Measurements from ENCODE around the gene ADA. TPM values are rescaled to one million over a fixed set of nuclear protein-coding genes. Genes with fewer than 3 reads are reported as not detected.
A peak's percentile ranks its signal among the peaks of the same experiment; 100 is the strongest.

The ADA gene
- total RNA-seq, 1 donor from 2014 or later, result 11.4 TPM

GRCh38 chr20:44633187-44633810 lies 18.2 kb downstream of the ADA start:
- no peaks in the 10 kb centered on the region for H3K9me3 Mint-ChIP-seq (ENCODE audit: low read depth)
- TF ChIP-seq CTCF (IDR thresholded peaks at IDR 0.05), result no peak
- DNase-seq (ENCODE audit: low spot score), result no peak
- H3K27me3 Mint-ChIP-seq (ENCODE audit: low read depth), result no peaks in the 10 kb centered on the region
- H3K4me3 Mint-ChIP-seq (ENCODE audit: unreplicated experiment), result no peak overlapping the region
- H3K36me3 Mint-ChIP-seq (ENCODE audit: low read depth), result peaks cover 2% of the 10 kb centered on the region
- peak overlapping the region; percentile 29 for H3K27ac Mint-ChIP-seq (ENCODE audit: unreplicated experiment)
- H3K4me1 Mint-ChIP-seq (ENCODE audit: low read depth), result no peaks in the 10 kb centered on the region

DNA sequence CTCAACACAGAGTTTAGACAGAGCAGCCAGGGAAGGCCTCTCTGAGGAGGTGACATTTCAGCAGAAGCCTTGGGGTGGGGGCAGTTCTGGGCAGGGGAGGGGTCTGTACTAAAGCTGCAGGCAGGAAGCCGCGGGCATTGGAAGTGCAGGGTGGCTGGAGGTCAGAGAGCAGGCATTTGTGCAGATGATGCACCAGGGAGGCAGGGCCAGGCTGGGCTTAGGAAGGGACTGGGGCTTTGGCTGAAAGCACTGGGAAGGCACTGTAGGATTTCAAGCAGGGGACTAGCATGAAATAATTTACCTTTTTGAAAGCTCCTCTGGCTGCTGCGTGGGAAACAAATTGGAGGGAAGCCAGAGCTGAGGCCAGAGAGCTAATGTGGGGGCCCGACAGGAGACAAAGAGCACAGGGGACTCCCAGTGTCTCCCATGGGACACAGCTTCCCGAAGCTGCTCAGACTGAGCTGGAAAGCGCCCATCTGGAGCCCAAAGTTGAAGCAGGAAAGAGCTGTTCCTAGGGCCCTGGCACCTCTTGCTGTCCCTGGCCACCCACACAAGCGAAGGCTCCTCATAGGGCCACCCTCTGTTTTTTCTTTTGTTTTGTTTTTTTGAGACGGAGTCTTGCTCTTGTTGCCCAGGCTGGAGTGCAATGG lies 19.3 kb downstream of the ADA start:
- Mint-ChIP-seq H3K27ac (ENCODE audit: unreplicated experiment) (no peak overlapping the region), H3K9me3 (ENCODE audit: low read depth) (no peaks in the 10 kb centered on the region), H3K4me3 (ENCODE audit: unreplicated experiment) (no peak overlapping the region), H3K27me3 (ENCODE audit: low read depth) (no peaks in the 10 kb centered on the region), H3K4me1 (ENCODE audit: low read depth) (no peaks in the 10 kb centered on the region), H3K36me3 (ENCODE audit: low read depth) (peaks cover 3% of the 10 kb centered on the region)
- TF ChIP-seq CTCF (IDR thresholded peaks at IDR 0.05), result no peak
- DNase-seq (ENCODE audit: low spot score), result no peak

DNA sequence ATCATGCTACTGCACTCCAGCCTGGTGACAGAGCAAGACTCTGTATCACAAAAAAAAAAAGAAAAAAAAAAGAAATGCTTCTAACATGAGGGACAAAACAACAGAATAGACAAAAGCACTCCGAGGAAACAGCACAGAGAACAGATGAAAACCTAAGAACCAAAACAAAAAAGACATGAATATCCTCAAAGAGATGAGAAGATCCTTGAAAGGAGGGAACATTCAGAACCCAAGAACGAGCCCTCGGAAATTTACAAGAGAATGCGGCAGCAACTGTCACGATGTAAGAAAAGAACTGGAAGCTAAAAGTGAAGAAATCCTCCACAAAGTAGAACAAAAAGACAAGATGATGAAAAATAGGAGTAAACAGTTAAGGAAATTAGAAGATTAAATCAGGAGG lies 21.2 kb downstream of the ADA start:
- no peaks in the 10 kb centered on the region for H3K4me1 Mint-ChIP-seq (ENCODE audit: low read depth)
- peaks cover 5% of the 10 kb centered on the region for H3K36me3 Mint-ChIP-seq (ENCODE audit: low read depth)
- no peak for DNase-seq (ENCODE audit: low spot score)
- TF ChIP-seq CTCF (IDR thresholded peaks at IDR 0.05), result no peak
- H3K4me3 Mint-ChIP-seq (ENCODE audit: unreplicated experiment), result no peak overlapping the region
- no peaks in the 10 kb centered on the region for H3K9me3 Mint-ChIP-seq (ENCODE audit: low read depth)
- no peaks in the 10 kb centered on the region for H3K27me3 Mint-ChIP-seq (ENCODE audit: low read depth)
- H3K27ac Mint-ChIP-seq (ENCODE audit: unreplicated experiment), result no peak overlapping the region

DNA sequence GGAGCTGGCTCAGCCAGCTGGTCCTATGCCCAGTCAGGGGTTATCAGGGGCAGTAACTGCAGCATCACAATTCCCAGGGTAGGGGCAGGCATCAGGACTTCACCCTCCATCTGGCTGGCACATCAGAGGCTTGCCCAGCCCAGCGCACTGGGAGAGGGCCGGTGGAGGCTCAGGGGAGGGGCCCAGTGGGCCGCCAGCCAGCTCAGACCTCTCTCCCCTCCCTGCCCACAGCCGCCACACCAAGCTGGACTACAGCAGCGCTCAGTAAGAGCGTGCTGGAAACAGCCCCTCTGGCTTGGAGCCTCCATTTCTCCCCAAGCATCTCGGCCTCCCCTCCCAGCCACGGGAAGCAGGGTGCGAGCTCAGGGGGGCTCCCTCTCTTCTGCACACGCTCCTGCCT lies 22.0 kb downstream of the ADA start:
- H3K9me3 Mint-ChIP-seq (ENCODE audit: low read depth), result no peaks in the 10 kb centered on the region
- H3K27ac Mint-ChIP-seq (ENCODE audit: unreplicated experiment), result no peak overlapping the region

GRCh38 chr20:44629017-44629385 lies 22.5 kb downstream of the ADA start:
- Mint-ChIP-seq H3K4me1 (ENCODE audit: low read depth) (no peaks in the 10 kb centered on the region), H3K27me3 (ENCODE audit: low read depth) (no peaks in the 10 kb centered on the region), H3K36me3 (ENCODE audit: low read depth) (peaks cover 3% of the 10 kb centered on the region), H3K9me3 (ENCODE audit: low read depth) (no peaks in the 10 kb centered on the region), H3K4me3 (ENCODE audit: unreplicated experiment) (no peak overlapping the region), H3K27ac (ENCODE audit: unreplicated experiment) (no peak overlapping the region)
- TF ChIP-seq CTCF (IDR thresholded peaks at IDR 0.05), result no peak
- no peak for DNase-seq (ENCODE audit: low spot score)

More for the DNA sequence above, 22.0 kb downstream of the ADA start:
- DNase-seq (ENCODE audit: low spot score), result no peak
- no peak overlapping the region for H3K4me3 Mint-ChIP-seq (ENCODE audit: unreplicated experiment)
- H3K36me3 Mint-ChIP-seq (ENCODE audit: low read depth), result peaks cover 3% of the 10 kb centered on the region
- no peaks in the 10 kb centered on the region for H3K4me1 Mint-ChIP-seq (ENCODE audit: low read depth)
- H3K27me3 Mint-ChIP-seq (ENCODE audit: low read depth), result no peaks in the 10 kb centered on the region
- no peak for TF ChIP-seq CTCF (IDR thresholded peaks at IDR 0.05)

Data from chondrocyte (in vitro differentiated cells).